IPS-18c (cell line): Measurements from ENCODE around the gene IFT52.

Experiments used
- H3K4me3 ChIP-seq: 2 replicates; pipeline ENCODE4 v1.7.0; 2013; ENCODE audit warnings: low read depth, mild to moderate bottlenecking, low read length, moderate library complexity; ENCODE audit not compliant: insufficient read depth
- H3K9me3 ChIP-seq: one replicate; pipeline ENCODE4 v1.6.1; 2013; ENCODE audit warnings: mild to moderate bottlenecking, low read length, moderate library complexity; ENCODE audit not compliant: control insufficient read depth, insufficient read depth

IFT52 gene

GRCh38 chr20:43563991-43564390, 26.7 kb upstream of the IFT52 start:
- Histone ChIP-seq H3K9me3 (no peaks in the 10 kb centered on the region), H3K4me3 (no peak overlapping the region)

GRCh38 chr20:43564455-43564854, 26.3 kb upstream of the IFT52 start:
- Histone ChIP-seq H3K4me3 (no peak overlapping the region), H3K9me3 (no peaks in the 10 kb centered on the region)

- H3K9me3 ChIP-seq: no peaks in the 10 kb centered on the region
- H3K4me3 ChIP-seq: no peak overlapping the region
These were observed 25.6 kb upstream of the IFT52 start for GRCh38 chr20:43564993-43565757.

- Histone ChIP-seq H3K9me3 (no peaks in the 10 kb centered on the region), H3K4me3 (no peak overlapping the region)
These were observed 25.0 kb upstream of the IFT52 start for GRCh38 chr20:43565758-43566104.

- Histone ChIP-seq H3K9me3 (no peaks in the 10 kb centered on the region), H3K4me3 (no peak overlapping the region)
These were observed 23.3 kb upstream of the IFT52 start for GRCh38 chr20:43567477-43567876.

DNA sequence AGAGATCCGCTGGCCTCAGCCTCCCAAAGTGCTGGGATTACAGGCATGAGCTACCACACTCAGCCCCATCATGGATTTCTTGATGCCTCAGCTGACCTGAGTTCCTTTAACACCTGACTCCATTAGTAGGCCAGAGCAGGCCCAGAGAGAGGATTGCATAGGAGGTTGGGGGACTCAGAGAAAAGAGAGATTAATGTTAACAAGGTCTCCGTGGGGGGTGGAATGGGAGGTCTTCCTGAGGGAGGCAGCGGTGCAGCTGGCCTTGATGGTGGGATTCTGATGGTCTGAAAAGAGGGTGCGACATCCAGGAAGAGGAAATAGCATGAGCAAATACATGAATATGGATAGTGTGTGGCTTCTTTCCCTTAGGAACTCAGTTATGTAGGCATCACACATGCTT, 22.0 kb upstream of the IFT52 start:
- H3K4me3 ChIP-seq: no peak overlapping the region

DNA sequence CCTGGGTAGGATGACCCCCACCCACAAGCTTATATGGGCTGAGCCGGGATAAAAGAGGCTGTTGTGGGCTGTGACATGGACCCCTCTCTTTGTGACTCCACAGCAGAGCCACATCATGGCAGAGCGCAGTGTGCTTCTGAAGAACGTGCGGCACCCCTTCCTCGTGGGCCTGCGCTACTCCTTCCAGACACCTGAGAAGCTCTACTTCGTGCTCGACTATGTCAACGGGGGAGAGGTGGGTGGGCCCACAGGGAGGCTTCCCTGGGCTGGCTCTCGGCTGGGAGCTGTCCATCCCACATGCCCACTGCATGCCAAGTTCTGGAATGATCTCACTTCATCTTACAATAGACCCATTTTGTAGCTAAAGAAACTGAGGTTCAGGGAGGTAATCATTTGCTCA, 21.5 kb upstream of the IFT52 start:
- Histone ChIP-seq H3K4me3 (no peak overlapping the region), H3K9me3 (no peaks in the 10 kb centered on the region)

More for the DNA sequence above, 22.0 kb upstream of the IFT52 start:
- no peaks in the 10 kb centered on the region for H3K9me3 ChIP-seq

DNA sequence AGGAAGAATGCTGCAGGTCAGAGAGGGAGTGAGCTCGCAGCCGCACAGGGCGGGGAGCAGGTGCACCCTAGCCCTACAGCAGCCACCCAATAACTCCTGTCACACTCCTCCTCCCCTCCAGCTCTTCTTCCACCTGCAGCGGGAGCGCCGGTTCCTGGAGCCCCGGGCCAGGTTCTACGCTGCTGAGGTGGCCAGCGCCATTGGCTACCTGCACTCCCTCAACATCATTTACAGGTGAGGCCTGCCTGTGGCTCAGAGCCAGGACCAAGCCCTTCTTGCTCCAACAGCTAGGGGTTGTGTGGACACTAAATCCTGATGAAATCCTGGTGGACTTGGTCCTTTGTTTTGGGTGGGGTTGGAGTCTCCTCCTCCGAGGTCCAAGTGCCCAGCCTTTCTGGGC, 20.2 kb upstream of the IFT52 start:
- no peaks in the 10 kb centered on the region for H3K9me3 ChIP-seq
- no peak overlapping the region for H3K4me3 ChIP-seq

DNA sequence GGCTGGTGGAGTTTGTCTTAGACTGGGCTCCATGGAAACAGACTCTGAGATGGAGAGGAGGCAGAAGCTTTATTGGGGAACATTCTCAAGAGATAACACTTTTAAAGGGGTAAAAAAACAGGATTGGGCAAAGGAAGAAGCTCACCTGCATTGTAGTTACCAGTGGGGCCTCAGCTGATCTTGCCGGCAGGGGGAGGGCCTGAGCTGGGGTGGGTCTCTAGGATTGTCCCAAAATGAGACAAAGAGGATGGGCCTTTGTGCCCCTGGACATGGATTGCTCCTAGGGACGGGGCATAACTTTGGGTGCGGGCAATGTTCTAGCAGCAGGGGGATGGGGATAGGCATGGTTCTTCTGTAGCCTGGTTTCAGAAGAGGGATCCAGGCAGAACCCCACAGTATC, 19.4 kb upstream of the IFT52 start:
- H3K4me3 ChIP-seq: no peak overlapping the region
- H3K9me3 ChIP-seq: no peaks in the 10 kb centered on the region

- Histone ChIP-seq H3K9me3 (no peaks in the 10 kb centered on the region), H3K4me3 (no peak overlapping the region)
These were observed 19.0 kb upstream of the IFT52 start for GRCh38 chr20:43571771-43572170.

GRCh38 chr20:43572891-43573290, 17.8 kb upstream of the IFT52 start:
- H3K9me3 ChIP-seq: no peaks in the 10 kb centered on the region
- H3K4me3 ChIP-seq: no peak overlapping the region

- Histone ChIP-seq H3K9me3 (no peaks in the 10 kb centered on the region), H3K4me3 (no peak overlapping the region)
These were observed 14.6 kb upstream of the IFT52 start for GRCh38 chr20:43576108-43576507.

GRCh38 chr20:43579861-43580793, 10.6 kb upstream of the IFT52 start:
- no peaks in the 10 kb centered on the region for H3K9me3 ChIP-seq
- no peak overlapping the region for H3K4me3 ChIP-seq

DNA sequence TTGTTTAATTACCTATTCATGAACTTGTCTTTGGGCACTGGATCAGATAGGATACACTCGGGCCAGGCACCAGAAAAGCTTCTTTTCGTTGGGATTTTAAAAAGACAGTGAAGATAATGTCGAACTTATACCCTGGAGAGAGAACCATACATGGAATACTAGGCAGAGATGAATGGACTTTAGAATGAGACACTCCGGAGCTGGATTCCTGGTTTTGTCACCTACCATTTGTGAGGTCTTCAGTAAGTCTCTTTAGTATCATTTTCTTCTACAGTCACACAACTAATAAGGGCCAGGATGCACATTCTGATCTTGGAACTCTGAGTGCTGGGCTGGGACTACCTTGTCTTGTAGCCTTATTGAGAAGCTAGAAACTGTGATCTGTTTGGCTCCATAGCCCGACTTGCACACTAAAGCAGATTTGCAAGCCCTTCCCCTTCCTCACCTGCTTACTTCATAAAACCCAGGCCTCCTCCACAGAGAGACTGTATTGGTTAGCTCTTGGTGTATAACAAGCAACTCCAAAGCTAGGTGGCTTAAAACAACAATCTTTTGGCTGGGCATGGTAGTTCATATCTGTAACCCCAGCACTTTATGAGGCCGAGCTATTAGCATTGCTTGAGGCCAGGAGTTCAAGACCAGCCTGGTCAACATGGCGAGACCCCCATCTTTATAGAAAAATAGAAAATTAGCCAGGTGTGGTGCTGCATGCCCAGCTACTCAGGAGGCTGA, 7.4 kb upstream of the IFT52 start:
- Histone ChIP-seq H3K9me3 (no peaks in the 10 kb centered on the region), H3K4me3 (no peak overlapping the region)

- Histone ChIP-seq H3K4me3 (no peak overlapping the region), H3K9me3 (no peaks in the 10 kb centered on the region)
These were observed 6.7 kb upstream of the IFT52 start for GRCh38 chr20:43583982-43584432.

GRCh38 chr20:43584448-43585136, 6.1 kb upstream of the IFT52 start:
- Histone ChIP-seq H3K9me3 (no peaks in the 10 kb centered on the region), H3K4me3 (no peak overlapping the region)

DNA sequence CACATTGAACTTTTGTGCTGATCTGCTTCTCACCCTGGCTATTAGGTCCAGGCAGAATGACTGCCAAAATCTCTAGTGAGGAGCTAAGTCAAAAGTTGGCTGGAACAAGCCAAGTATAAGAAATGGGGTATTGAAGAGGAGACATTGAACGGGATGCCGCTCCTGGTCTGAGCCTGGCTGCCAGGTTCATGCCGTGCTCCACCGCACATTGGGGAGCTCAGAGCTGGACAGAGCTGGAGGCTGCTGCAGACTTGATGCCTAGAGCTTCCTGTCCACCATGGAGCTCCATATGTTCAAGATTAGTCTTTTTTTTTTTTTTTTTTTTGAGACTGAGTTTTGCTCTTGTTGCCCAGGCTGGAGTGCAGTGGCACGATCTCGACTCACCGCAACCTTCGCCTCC, 4.1 kb upstream of the IFT52 start:
- Histone ChIP-seq H3K9me3 (no peaks in the 10 kb centered on the region), H3K4me3 (no peak overlapping the region)
